Stimulated activated CD4-positive, alpha-beta T cell treated with anti-CD3 and anti-CD28 coated beads, Interleukin-2, amount 100 ng/mL, for 48 hours (primary cell): ENCODE data around the gene ZC3H6.
"Not testable (repeated sequence)": the region's sequence is repeated elsewhere in the genome, so short reads cannot be mapped to it uniquely, and the experiment has no call there.

Experiments
- DNase-seq, 2 donors: peaks; one replicate each; pipeline ENCODE4 v3.0.0-alpha.2; 2020

Gene ZC3H6

GRCh38 chr2:112282066-112282465 lies 6.7 kb downstream of the ZC3H6 start:
- not testable (repeated sequence) for DNase-seq

DNA sequence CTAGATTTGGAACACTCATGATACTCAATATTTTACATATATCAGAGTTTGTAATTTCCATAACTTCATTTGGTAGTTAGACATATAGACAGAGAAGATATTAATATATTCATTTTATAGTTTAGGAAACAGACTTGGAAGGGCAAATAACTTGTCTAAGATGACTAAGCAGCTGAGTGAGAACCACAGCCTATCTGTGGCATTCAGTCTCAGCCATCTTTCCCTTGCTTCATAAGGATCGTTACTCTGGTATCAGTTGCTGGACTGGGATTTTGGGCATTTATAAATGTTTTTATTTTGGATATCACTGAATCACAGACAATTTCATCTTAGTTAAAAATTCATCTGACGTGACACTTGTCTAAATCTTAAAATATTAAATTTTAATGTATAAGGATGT lies 8.1 kb downstream of the ZC3H6 start:
- not testable (repeated sequence) for DNase-seq

DNA sequence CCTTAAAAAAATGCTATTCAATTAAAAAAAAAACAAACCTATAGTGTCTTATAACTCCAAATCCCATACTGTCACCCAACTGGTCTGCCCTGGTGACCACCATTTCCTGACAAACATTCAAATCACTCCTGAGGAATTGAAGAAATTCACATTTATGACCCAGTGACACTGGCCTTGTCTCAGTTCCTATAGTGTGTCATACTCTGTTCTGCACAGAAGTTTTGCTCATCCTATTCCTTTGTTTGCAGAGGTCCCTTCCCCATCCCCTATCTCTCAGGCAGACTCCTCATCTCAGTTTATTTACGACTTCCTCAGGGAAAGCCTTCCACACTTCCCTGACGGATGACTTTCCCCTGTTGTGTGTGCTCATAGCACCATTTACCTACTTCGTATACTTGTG lies 14.7 kb downstream of the ZC3H6 start:
- DNase-seq: no peak

GRCh38 chr2:112290648-112291047 lies 15.3 kb downstream of the ZC3H6 start:
- DNase-seq: no peak

- no peak for DNase-seq
Measured at GRCh38 chr2:112293636-112294401, 18.4 kb downstream of the ZC3H6 start.

GRCh38 chr2:112295407-112296078 lies 20.1 kb downstream of the ZC3H6 start:
- no peak for DNase-seq

- DNase-seq: no peak
Measured at GRCh38 chr2:112296407-112296806, 21.0 kb downstream of the ZC3H6 start.

DNA sequence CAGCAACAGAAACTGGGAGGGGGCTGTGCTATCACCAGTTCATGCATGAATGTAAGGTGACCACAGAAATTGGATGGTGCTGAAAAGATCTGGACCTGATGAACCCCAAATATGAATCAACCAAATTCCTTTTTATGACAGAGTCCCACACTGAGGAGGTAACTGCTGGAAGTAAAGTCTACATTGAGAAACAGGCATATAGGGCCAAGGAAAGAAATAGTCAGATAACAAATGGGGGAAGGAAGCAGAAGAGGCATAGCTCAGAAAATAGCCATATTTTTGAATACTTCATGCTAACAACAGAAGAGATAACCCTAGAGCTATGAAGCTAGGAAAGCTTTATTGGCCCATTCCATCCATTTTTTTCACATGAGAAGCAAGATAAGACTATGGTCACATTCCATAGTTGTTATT lies 25.8 kb downstream of the ZC3H6 start:
- no peak for DNase-seq

- DNase-seq: no peak
Measured at GRCh38 chr2:112301973-112302372, 26.6 kb downstream of the ZC3H6 start.

GRCh38 chr2:112304298-112304941 lies 29.0 kb downstream of the ZC3H6 start:
- no peak for DNase-seq

DNA sequence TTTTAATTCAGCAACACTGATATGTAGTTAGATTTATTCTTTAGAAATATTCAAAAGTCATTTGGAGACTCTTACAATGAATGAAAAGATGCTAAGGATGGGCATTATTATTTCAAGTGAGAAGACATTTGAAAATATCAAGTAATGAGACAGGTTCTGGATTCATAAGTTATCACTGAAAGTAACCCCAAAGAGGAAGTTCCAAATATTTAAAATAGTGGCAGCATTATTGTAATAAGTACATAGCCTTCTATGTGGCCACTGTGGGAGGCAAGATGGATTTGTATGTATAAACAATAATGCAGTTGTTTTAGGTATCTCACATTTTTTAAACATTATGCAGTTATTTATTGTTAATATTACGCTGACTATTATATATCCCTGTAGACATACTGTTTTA lies 29.7 kb downstream of the ZC3H6 start:
- DNase-seq: no peak

GRCh38 chr2:112310906-112311305 lies 35.5 kb downstream of the ZC3H6 start:
- DNase-seq: no peak

GRCh38 chr2:112311932-112312331 lies 36.5 kb downstream of the ZC3H6 start:
- DNase-seq: no peak

- no peak for DNase-seq
Measured at GRCh38 chr2:112312821-112313220, 37.4 kb downstream of the ZC3H6 start.

DNA sequence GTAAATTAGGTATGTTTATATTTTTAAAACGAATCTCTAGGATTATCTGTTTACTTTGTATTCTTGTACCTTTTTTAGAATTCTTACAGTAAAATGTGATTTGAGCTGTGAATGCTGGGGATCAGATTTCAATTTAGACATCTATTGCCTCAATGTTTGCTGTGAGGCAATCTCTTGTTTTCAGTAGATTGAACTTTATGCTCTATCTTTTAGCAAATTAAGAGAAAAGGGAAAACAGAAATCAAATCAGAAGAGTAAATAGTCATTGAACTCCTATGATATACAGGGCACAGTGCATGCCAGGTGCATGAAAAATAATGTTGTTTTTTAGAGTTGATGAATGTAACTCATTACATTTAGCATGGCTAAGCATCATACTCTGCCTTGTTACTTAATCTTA lies 39.5 kb downstream of the ZC3H6 start:
- no peak for DNase-seq

DNA sequence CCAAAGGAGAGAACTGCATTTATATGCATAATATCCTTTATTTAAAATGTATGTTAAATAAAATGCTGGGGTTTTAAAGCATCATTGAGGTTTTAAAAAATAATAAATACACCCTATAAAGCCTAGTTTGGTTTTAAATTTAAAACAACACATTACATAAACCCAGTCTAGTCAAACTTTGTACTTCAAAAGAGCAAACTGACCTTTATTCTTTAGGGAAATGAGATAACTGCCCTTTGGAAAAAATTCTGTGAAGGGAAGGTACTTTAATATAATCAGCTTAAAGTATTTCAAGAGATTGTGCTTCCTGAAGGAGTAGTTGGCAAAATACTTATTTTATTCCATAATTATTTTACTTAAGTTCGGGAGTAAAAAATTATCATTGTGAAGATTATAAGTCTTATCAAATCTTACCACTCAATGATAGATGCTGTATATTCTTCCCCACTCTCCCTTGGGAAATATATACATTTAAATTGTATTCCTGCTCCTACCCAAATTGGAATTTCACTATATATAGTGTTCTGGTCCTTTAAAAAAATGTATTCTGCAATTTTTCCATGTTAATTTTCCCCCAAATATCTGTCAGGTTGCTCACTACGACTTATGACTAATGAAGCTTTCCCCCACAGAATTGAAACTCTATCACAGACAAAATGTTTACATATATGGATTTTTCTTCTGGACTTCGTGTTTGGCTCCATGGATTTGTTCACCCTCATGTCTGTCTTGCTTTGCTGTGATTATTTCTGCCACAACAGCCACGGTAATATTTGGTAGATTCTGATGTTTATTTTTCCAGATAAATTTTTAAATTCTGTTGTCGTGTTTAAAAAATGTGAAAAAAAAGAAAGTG lies 42.1 kb downstream of the ZC3H6 start:
- DNase-seq: no peak

DNA sequence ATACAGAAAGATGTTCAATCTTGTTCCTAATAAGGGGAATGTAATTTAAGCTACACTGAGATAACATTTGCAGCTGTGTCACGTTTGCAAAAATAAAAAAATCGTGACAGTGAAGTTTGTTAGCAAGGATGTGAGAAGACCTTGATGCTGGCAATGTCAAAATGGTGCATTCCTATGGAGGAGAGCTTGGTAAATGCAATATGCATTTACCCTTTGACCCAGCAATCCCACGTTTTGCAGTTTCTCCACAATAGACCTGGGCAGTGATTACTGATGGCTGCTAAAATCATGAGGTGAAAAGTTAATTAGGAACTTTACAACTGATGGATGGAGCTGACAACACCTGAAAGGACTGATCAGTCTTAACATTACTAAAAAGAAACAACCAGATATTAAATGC lies 43.1 kb downstream of the ZC3H6 start:
- no peak for DNase-seq

DNA sequence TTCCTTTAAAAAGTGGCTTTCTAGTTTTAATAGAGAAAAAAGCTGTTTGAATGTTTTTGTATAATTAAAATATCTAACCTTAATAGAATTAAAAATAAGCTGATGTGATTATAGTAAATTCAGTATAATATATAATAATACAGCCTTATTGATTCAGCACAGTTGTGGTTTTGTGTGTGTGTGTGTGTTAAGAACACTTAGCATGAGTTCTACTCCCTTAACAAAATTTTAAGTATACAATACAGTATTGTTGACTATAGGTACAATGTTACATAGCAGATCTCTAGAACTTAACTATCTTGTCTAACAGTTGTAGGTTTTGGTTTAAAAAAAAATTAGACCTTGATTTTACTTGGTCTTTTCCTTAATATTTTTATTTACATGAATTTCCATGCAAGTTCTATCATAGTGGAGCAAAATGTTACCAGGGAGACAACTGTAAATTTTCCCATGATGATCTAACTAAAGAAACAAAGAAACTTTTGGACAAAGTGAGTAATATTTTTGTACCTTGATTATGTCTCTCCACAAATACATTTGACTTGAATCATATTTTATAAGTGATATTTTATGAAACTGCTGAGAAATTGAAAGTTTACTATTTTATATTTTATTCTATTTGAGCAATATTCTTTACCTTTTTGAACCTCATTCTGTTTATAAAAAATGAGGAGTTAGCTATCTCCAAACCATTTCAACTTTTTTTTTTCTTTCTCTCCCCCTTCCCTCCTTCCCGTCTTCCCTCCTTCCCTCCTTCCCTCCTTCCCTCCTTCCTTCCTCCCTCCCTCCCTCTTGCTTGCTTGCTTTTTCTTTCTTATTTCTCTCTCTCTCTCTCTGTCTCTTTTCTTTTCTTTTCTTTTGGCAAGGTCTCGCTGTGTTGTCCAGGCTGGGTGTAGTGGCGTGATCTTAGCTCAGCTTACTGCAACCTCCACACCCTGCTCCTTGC lies 46.3 kb downstream of the ZC3H6 start:
- no peak for DNase-seq

DNA sequence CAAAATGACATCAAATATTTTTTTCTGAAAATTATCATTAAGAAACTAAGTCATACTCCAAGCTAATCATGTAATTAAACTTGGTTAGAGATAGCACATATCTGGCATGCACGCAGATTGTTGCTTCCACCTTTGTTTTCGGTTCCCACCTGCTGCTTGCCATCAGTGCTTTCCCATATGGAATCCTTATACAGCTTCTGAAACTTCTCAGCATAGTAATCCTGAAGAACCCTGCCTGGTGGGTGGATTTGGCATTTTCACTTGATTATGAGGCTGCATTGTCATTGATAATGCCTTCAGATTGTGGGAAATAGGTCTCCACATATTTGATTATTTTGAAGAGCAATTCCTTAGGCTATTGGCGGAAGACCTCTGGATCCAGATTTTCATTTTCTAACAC lies 47.5 kb downstream of the ZC3H6 start:
- no peak for DNase-seq

- DNase-seq: no peak
Measured at GRCh38 chr2:112332123-112332696, 56.8 kb downstream of the ZC3H6 start.

DNA sequence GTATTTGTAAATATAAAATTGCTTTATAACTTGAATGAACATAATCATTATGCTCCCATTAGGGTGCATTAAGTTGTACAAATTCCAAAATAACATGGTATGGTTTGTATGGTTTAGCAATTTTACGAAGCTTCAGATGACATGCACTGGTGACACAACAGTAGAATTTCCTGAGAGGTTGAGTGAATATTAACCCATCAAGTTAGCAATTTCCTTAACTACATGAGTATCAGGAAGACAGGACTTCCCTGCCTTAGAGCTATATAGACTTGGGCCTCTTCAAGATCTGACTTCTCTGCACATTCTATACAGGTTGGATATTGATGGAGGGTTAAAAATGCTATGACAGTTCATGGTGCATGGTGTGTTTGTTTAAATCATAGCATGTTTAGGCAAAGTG lies 60.2 kb downstream of the ZC3H6 start:
- DNase-seq: no peak

DNA sequence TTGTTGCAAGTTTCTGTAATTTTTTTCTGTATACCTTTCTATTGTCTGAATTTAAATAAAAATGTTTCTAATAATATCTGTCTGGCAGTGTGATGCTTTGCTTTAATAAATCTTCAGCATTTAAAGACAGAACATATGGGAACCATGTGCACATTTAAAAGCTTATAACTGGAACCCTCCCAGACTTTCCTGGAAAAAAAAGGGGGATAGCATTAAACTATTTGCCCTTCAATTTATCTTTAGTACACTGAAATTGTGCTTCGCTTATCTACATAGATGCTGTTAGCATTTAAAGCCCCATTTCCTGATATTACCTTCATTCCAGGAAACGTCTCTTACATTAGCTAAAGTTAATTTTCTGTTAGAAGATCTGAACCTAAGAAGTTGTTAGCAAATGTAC lies 64.6 kb downstream of the ZC3H6 start:
- DNase-seq: no peak
